GM18873 (cell line): Measurements from ENCODE around the gene FAM110D.

ENCODE experiments used
- ATAC-seq: cut with Tn5 transposase; IDR thresholded peaks from one replicate; pipeline ENCODE4 v1.9.1; 2021; ENCODE audit warnings: mild to moderate bottlenecking, moderate library complexity, moderate number of reproducible peaks; ENCODE audit not compliant: unreplicated experiment, low FRiP score

Gene FAM110D

GRCh38 chr1:26158908-26159742 lies at the start of gene FAM110D:
Gene FAM110D, plus strand, starts transcription at chr1:26159079. Its CDS starts 2,213 bp downstream, at chr1:26161292.
- ATAC-seq: no peak

- ATAC-seq: no peak
These were observed 49.4 kb upstream of the FAM110D start for GRCh38 chr1:26109229-26110164.

GRCh38 chr1:26110731-26111529 lies 47.9 kb upstream of the FAM110D start:
- ATAC-seq: peak; percentile 39

GRCh38 chr1:26111530-26112406 lies 47.1 kb upstream of the FAM110D start, which contains the start of gene PDIK1L:
Gene PDIK1L, plus strand, starts transcription at chr1:26111824. Its CDS starts 2,485 bp downstream, at chr1:26114309.
- ATAC-seq: peak; percentile 59

- no peak for ATAC-seq
These were observed 46.5 kb upstream of the FAM110D start for GRCh38 chr1:26112407-26112775.

- ATAC-seq: no peak
These were observed 44.5 kb upstream of the FAM110D start for GRCh38 chr1:26114165-26114927.

GRCh38 chr1:26119892-26120608 lies 38.8 kb upstream of the FAM110D start:
- ATAC-seq: no peak

GRCh38 chr1:26121854-26122773 lies 36.8 kb upstream of the FAM110D start:
- no peak for ATAC-seq

- ATAC-seq: no peak
These were observed 35.6 kb upstream of the FAM110D start for GRCh38 chr1:26122988-26123973.

GRCh38 chr1:26124418-26125331 lies 34.2 kb upstream of the FAM110D start:
- ATAC-seq: no peak

GRCh38 chr1:26125382-26125781 lies 33.5 kb upstream of the FAM110D start:
- ATAC-seq: no peak

GRCh38 chr1:26125946-26126320 lies 32.9 kb upstream of the FAM110D start:
- no peak for ATAC-seq

GRCh38 chr1:26126321-26127084 lies 32.4 kb upstream of the FAM110D start:
- no peak for ATAC-seq
